Astrocyte (in vitro differentiated cells and primary cell): ENCODE results near the gene AGBL5.

Source experiments
- CTCF ChIP-seq: IDR thresholded peaks from 2 replicates; pipeline ENCODE4 v1.5.1; 2011; ENCODE audit warnings: low read depth, mild to moderate bottlenecking, inconsistent platforms, low read length, moderate library complexity; ENCODE audit not compliant: insufficient read depth
- EZH2 ChIP-seq: IDR thresholded peaks from 2 replicates; pipeline ENCODE4 v1.6.1; 2012; ENCODE audit warnings: mild to moderate bottlenecking, low read length, inconsistent platforms; ENCODE audit not compliant: insufficient read depth

- no peak for TF ChIP-seq CTCF
- TF ChIP-seq EZH2, result no peak
Observed at GRCh38 chr2:27071277-27071989, 20.0 kb downstream of the AGBL5 start, which contains the start of gene OST4.
